Measurements from ENCODE around the gene OCSTAMP. TPM values are rescaled to one million over a fixed set of nuclear protein-coding genes. Genes with fewer than 3 reads are reported as not detected.

Gene OCSTAMP, protein sequence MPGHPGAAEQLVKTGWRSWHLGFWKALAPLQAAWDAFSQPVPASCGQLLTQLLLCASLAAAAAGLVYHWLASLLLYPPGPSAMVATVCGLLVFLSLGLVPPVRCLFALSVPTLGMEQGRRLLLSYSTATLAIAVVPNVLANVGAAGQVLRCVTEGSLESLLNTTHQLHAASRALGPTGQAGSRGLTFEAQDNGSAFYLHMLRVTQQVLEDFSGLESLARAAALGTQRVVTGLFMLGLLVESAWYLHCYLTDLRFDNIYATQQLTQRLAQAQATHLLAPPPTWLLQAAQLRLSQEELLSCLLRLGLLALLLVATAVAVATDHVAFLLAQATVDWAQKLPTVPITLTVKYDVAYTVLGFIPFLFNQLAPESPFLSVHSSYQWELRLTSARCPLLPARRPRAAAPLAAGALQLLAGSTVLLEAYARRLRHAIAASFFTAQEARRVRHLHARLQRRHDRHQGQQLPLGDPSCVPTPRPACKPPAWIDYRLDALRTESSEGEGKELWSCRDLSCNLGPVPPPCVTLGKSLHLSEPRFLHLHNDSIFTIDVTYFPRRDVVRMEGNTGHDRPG
- polyA plus RNA-seq: under 1 TPM in 1 of 4 donors, not detected in 3; 0.01 TPM
- long read RNA-seq, donor 1: 0 reads
- long read RNA-seq, donor 2: 0 reads
- long read RNA-seq, donor 3: 0 reads
- long read RNA-seq, donor 4: 0 reads
- long read RNA-seq, donor 5: 0 reads
- long read RNA-seq, donor 6: 0 reads
- long read RNA-seq, donor 7: 0 reads
- long read RNA-seq, donor 8: 0 reads
- long read RNA-seq, donor 9: 0 reads
- long read RNA-seq, donor 10: 0 reads

GRCh38 chr20:46550461-46550860, at the start of gene OCSTAMP:
Gene OCSTAMP, minus strand, starts transcription at chr20:46550654. Its CDS starts 94 bp downstream, at chr20:46550560.
- WGBS, 3 donors: 56 to 63% (median 61%) methylated on average over 9 of the region's 9 CpGs
- no peak within 1 kb of the TSS for H3K4me3 ChIP-seq (ENCODE audit: low read depth in 1 of 3, low read length in 3 of 3)
- no peak within 1 kb of the TSS for H3K27ac ChIP-seq (ENCODE audit: low read depth in 1 of 3, low read length in 2 of 3)
- no peaks in the 10 kb centered on the region for H3K9me3 ChIP-seq (ENCODE audit: control insufficient read depth in 2 of 2, insufficient read depth in 1 of 2, low read depth in 1 of 2, low read length in 1 of 2)
- H3K4me1 ChIP-seq (ENCODE audit: control insufficient read depth in 3 of 3, insufficient read depth in 2 of 3, low read depth in 1 of 3, low read length in 2 of 3): peaks cover 0 to 5% (median 0%) of the 10 kb centered on the region in 3 donors
- H3K27me3 ChIP-seq (ENCODE audit: control insufficient read depth in 3 of 3, insufficient read depth in 3 of 3, low read length in 3 of 3): peaks cover 0 to 2% (median 0%) of the 10 kb centered on the region in 3 donors
- no peak for DNase-seq
- FAIRE-seq: no peak
- H3K36me3 ChIP-seq (ENCODE audit: control insufficient read depth in 3 of 3, insufficient read depth in 2 of 3, low read depth in 1 of 3, low read length in 3 of 3): no peaks in the 10 kb centered on the region

DNA sequence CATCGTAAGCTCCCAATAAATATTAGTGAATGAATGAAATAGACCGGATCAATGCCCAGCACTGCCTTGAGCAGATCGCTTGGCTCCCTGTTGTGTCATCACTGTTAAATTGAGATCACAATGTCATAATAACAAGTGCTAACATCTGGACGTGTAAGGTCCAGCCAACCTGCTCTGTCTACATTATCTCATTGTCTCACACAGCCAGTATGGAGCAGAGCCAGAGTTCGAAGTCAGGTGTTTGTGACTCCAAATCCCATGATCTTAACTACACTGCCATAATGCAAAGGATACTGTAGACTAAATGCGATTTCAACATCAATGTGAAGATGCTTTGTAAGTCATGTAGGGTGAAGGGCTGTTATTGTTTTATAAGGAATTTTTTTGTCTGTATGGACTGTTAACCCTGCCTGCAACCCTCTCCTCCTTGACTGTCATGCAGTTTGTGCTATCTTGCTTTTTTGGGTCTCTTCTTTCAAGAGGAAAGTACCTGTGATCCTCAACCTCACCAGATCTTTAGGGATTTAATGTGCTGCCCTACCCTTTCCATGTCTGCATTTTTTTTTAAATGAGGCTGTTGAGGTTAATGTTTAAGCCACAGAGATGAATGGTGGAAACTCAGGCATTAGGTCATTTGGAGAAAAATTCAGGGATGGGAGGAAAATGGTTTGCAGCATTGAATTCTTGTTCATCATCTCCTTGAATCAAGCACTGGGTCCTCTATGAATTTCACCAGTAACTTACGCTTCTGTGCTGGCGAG, 49.0 kb upstream of the OCSTAMP start:
- DNase-seq: peak in 1 of 2 donors; percentile 69
- Histone ChIP-seq H3K27me3 (ENCODE audit: control insufficient read depth in 3 of 3, insufficient read depth in 3 of 3, low read length in 3 of 3) (no peaks in the 10 kb centered on the region), H3K4me1 (ENCODE audit: control insufficient read depth in 3 of 3, insufficient read depth in 2 of 3, low read depth in 1 of 3, low read length in 2 of 3) (peaks cover 0 to 5% (median 0%) of the 10 kb centered on the region in 3 donors), H3K4me3 (ENCODE audit: low read depth in 1 of 3, low read length in 3 of 3) (no peak overlapping the region), H3K27ac (ENCODE audit: low read depth in 1 of 3, low read length in 2 of 3) (no peak overlapping the region), H3K9me3 (ENCODE audit: control insufficient read depth in 2 of 2, insufficient read depth in 1 of 2, low read depth in 1 of 2, low read length in 1 of 2) (no peaks in the 10 kb centered on the region), H3K36me3 (ENCODE audit: control insufficient read depth in 3 of 3, insufficient read depth in 2 of 3, low read depth in 1 of 3, low read length in 3 of 3) (no peaks in the 10 kb centered on the region)
- FAIRE-seq: no peak
- WGBS, 3 donors: 81 to 87% (median 81%) methylated on average over 8 of the region's 8 CpGs

DNA sequence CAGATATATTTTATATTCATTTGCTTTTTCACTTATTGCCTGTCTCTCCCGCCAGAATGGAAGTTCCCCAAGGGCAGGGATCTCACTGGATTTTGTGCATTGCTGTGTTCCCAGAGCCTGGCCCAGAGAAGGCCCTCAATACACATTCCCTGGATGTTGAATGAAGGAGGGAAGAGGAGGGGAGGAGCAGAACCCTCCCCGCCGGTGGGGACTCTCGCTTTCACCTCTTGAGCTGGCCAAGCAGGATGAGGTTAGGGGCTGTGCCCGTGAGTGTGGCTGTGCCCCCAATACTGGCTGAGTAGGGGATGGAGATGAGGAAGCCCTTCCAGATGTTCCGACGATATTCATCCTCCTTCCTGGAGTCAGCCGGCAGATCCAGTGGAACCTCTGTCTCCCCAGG, 45.5 kb upstream of the OCSTAMP start:
- FAIRE-seq (no peak), DNase-seq (no peak)
- 85 to 87% (median 86%) methylated on average over 8 of the region's 8 CpGs for WGBS, 3 donors
- Histone ChIP-seq H3K27me3 (ENCODE audit: control insufficient read depth in 3 of 3, insufficient read depth in 3 of 3, low read length in 3 of 3) (no peaks in the 10 kb centered on the region), H3K4me1 (ENCODE audit: control insufficient read depth in 3 of 3, insufficient read depth in 2 of 3, low read depth in 1 of 3, low read length in 2 of 3) (no peaks in the 10 kb centered on the region), H3K36me3 (ENCODE audit: control insufficient read depth in 3 of 3, insufficient read depth in 2 of 3, low read depth in 1 of 3, low read length in 3 of 3) (no peaks in the 10 kb centered on the region), H3K4me3 (ENCODE audit: low read depth in 1 of 3, low read length in 3 of 3) (no peak overlapping the region), H3K9me3 (ENCODE audit: control insufficient read depth in 2 of 2, insufficient read depth in 1 of 2, low read depth in 1 of 2, low read length in 1 of 2) (no peaks in the 10 kb centered on the region), H3K27ac (ENCODE audit: low read depth in 1 of 3, low read length in 2 of 3) (no peak overlapping the region)

DNA sequence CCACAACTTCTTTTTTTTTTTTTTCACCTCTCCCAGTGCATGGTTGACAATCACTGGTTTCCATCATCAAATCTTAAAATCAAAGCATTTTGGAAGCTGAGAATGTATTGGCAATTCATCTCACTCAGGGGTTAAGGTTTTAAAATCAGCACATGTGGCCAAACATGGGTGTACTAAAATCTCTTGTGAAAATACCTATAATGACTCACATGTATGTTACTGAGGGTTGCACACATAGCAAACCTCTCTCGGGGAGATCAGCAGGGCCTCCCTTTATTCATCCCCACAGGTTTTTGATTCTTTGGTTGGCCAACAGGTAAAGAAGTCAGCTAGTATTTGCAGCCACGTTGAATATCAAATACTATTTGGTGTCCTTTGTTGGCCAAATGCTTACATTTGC, 44.3 kb upstream of the OCSTAMP start:
- Histone ChIP-seq H3K27me3 (ENCODE audit: control insufficient read depth in 3 of 3, insufficient read depth in 3 of 3, low read length in 3 of 3) (no peaks in the 10 kb centered on the region), H3K36me3 (ENCODE audit: control insufficient read depth in 3 of 3, insufficient read depth in 2 of 3, low read depth in 1 of 3, low read length in 3 of 3) (no peaks in the 10 kb centered on the region), H3K4me1 (ENCODE audit: control insufficient read depth in 3 of 3, insufficient read depth in 2 of 3, low read depth in 1 of 3, low read length in 2 of 3) (no peaks in the 10 kb centered on the region), H3K9me3 (ENCODE audit: control insufficient read depth in 2 of 2, insufficient read depth in 1 of 2, low read depth in 1 of 2, low read length in 1 of 2) (no peaks in the 10 kb centered on the region), H3K4me3 (ENCODE audit: low read depth in 1 of 3, low read length in 3 of 3) (no peak overlapping the region), H3K27ac (ENCODE audit: low read depth in 1 of 3, low read length in 2 of 3) (no peak overlapping the region)
- WGBS, 3 donors: 42 to 48% (median 43%) methylated on average over 2 of the region's 2 CpGs
- DNase-seq (no peak), FAIRE-seq (no peak)

DNA sequence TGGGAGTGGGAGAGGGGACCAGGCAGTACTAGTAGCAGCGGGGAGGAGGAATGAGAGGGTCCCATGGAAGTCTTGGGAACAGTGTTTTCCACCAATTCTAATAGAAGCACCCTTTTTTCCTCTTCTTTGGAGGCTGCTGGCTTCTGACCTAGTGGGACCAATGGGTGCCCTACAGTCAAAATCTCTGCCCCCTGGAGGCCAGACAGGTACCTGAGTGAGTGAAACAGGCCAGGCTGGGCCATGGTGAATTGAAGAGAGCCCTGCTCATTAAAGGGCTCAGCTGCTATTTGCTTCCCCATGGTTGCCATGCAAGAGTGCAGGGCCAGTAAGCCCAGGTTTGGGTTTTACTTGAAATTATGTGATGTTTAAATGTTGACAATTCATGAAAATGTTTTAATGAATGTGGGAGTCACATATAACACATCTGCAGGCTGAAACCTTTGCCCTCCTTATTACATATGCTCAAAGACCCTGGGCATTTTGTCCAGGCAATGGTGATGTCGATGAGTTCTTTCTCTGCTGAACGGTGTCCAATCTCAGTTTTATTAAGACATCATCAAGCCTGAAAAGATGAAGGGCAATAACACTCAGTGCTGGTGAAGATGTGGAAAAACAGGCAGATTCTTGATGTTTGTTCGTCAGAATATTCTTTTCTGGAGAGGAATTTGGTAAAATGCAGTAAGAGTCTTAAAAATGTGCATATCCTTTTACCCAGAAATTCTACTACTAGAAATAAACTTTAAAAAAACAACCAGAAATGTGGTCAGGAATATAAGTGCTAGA, 42.3 kb upstream of the OCSTAMP start:
- H3K4me1 ChIP-seq (ENCODE audit: control insufficient read depth in 3 of 3, insufficient read depth in 2 of 3, low read depth in 1 of 3, low read length in 2 of 3): no peaks in the 10 kb centered on the region
- no peak overlapping the region for H3K4me3 ChIP-seq (ENCODE audit: low read depth in 1 of 3, low read length in 3 of 3)
- WGBS, 3 donors: 86 to 90% (median 89%) methylated on average over 4 of the region's 4 CpGs
- FAIRE-seq: no peak
- H3K27ac ChIP-seq (ENCODE audit: low read depth in 1 of 3, low read length in 2 of 3): no peak overlapping the region
- DNase-seq: no peak
- no peaks in the 10 kb centered on the region for H3K27me3 ChIP-seq (ENCODE audit: control insufficient read depth in 3 of 3, insufficient read depth in 3 of 3, low read length in 3 of 3)
- no peaks in the 10 kb centered on the region for H3K36me3 ChIP-seq (ENCODE audit: control insufficient read depth in 3 of 3, insufficient read depth in 2 of 3, low read depth in 1 of 3, low read length in 3 of 3)
- no peaks in the 10 kb centered on the region for H3K9me3 ChIP-seq (ENCODE audit: control insufficient read depth in 2 of 2, insufficient read depth in 1 of 2, low read depth in 1 of 2, low read length in 1 of 2)

DNA sequence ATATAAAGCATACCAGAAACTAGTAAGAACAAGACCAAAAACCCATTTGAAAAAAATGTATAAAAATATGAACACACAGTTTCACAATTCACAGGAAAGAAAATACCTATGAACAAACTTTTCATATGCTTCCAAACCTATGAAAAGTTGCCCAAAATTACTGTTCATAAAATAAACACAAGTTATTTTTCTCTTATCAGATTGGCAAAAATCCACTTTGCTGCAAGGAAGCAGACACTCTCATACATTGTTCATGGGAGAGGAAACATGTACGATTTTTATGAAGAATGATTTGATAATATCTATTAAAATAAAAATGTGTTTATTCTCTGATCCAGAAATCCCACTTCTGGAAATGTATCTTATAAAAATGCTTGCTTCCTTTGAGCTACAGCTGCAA, 40.0 kb upstream of the OCSTAMP start:
- no peaks in the 10 kb centered on the region for H3K9me3 ChIP-seq (ENCODE audit: control insufficient read depth in 2 of 2, insufficient read depth in 1 of 2, low read depth in 1 of 2, low read length in 1 of 2)
- no peak overlapping the region for H3K27ac ChIP-seq (ENCODE audit: low read depth in 1 of 3, low read length in 2 of 3)
- H3K27me3 ChIP-seq (ENCODE audit: control insufficient read depth in 3 of 3, insufficient read depth in 3 of 3, low read length in 3 of 3): no peaks in the 10 kb centered on the region
- H3K4me3 ChIP-seq (ENCODE audit: low read depth in 1 of 3, low read length in 3 of 3): no peak overlapping the region
- no peaks in the 10 kb centered on the region for H3K36me3 ChIP-seq (ENCODE audit: control insufficient read depth in 3 of 3, insufficient read depth in 2 of 3, low read depth in 1 of 3, low read length in 3 of 3)
- 26 to 57% (median 44%) methylated on average over 1 of the region's 1 CpG for WGBS, 3 donors
- H3K4me1 ChIP-seq (ENCODE audit: control insufficient read depth in 3 of 3, insufficient read depth in 2 of 3, low read depth in 1 of 3, low read length in 2 of 3): no peaks in the 10 kb centered on the region
- DNase-seq (no peak), FAIRE-seq (no peak)

DNA sequence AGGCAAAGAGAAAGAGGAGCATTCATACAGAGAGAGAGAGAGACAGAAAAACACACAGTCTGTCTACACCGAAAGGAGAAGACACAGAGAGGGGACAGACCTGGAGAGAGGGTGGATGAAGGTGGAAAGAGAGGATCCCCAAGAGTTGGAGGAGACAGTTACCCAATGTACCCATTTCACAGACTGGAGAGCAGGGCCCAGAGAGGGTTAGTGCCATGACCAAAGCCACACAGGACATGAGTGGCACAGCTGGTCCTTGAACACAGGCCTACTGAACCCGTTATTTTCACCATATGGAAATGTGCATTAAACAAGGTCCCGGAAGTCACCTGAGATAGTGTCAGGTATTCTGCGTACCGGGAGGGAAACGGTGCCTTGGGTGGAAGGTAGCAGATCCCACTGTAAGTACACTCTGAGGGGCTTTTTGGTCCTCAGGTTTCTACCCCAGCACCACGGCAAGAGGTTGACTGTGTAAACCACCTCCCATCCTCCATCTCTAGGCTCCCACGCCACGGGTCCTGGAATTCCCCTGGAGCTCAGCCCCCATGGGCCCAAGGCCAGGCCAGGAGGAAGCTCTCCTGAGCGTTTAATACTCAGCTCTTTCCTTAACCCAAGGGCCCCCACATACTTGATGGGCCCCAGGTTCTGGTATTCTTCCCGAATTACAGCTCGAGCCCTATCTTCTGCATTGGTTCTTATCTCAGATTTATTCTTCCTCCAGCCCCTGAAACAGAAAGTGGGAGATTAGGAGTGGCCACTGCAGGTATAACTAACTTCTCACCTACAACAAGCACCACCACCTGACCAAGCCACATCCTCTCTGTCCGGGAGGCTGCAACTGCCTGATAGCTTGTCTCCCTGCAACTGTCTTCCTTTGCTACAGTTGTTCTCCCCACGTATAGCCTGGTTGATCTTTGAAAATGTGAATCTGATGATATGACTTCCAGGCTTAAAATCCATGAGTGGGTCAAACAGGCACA, 38.4 kb upstream of the OCSTAMP start:
- Histone ChIP-seq H3K4me3 (ENCODE audit: low read depth in 1 of 3, low read length in 3 of 3) (no peak overlapping the region), H3K36me3 (ENCODE audit: control insufficient read depth in 3 of 3, insufficient read depth in 2 of 3, low read depth in 1 of 3, low read length in 3 of 3) (no peaks in the 10 kb centered on the region), H3K27ac (ENCODE audit: low read depth in 1 of 3, low read length in 2 of 3) (no peak overlapping the region), H3K9me3 (ENCODE audit: control insufficient read depth in 2 of 2, insufficient read depth in 1 of 2, low read depth in 1 of 2, low read length in 1 of 2) (no peaks in the 10 kb centered on the region), H3K4me1 (ENCODE audit: control insufficient read depth in 3 of 3, insufficient read depth in 2 of 3, low read depth in 1 of 3, low read length in 2 of 3) (no peaks in the 10 kb centered on the region), H3K27me3 (ENCODE audit: control insufficient read depth in 3 of 3, insufficient read depth in 3 of 3, low read length in 3 of 3) (no peaks in the 10 kb centered on the region)
- FAIRE-seq (no peak), DNase-seq (peak in 1 of 2 donors; percentile 1)
- WGBS, 3 donors: 60 to 72% (median 60%) methylated on average over 14 of the region's 14 CpGs
